ENCODE data around the gene WNT10A. TPM values are rescaled to one million over a fixed set of nuclear protein-coding genes. Genes with fewer than 3 reads are reported as not detected.

The WNT10A gene
- total and polyA plus RNA-seq, 2 of the 8 experiments (the other 6 are each of a cell fraction or from before 2014, with no cell fraction given): 0.05 TPM; not detected in 1

- no peak overlapping the region; the same call in 1 of the 2 replicates for H2BK15ac ChIP-seq (ENCODE audit: low read length)
- H3K4ac ChIP-seq (replicated peaks; ENCODE audit: insufficient read length, low read depth, low read length): no peak overlapping the region
- H3K79me1 ChIP-seq (ENCODE audit: low read depth, low read length): no peaks in the 10 kb centered on the region
- FAIRE-seq (no peak), DNase-seq (ENCODE audit: low read depth in 1 of 2, low spot score in 2 of 2) (peak in 1 of 2 experiments; percentile 82)
- H3K23me2 ChIP-seq (ENCODE audit: low read depth, low read length): peaks cover 6% of the 10 kb centered on the region; the same call in 1 of the 2 replicates
- H3K79me2 ChIP-seq (ENCODE audit: control insufficient read depth in 1 of 2, insufficient read depth in 2 of 2, low read length in 2 of 2): no peaks in the 10 kb centered on the region
- H3K18ac ChIP-seq (ENCODE audit: extremely low read depth, low read length): peak overlapping the region; percentile 19; the same call in 1 of the 2 replicates
- no peak overlapping the region for H4K8ac ChIP-seq (ENCODE audit: extremely low read depth, insufficient read depth, low read length)
- no peak overlapping the region for H2AK5ac ChIP-seq (ENCODE audit: low read depth, low read length)
- no peaks in the 10 kb centered on the region for H3K36me3 ChIP-seq (ENCODE audit: control insufficient read depth in 2 of 4, insufficient read depth in 4 of 4, low read length in 3 of 4)
- no peak overlapping the region for H2BK20ac ChIP-seq (ENCODE audit: low read length)
- POLR2A ChIA-PET (ENCODE audit: partially characterized antibody): interaction anchor here (1.2 to 1.7 kb wide), 3 partner anchors 11 to 21 kb away, joined by 3 to 6 read pairs (median 4); no protein-coding TSS in a partner anchor
- peak overlapping the region in 3 of 4 experiments; percentile 26 to 55 (median 32); a peak in 5 of 8 replicates for H3K4me3 ChIP-seq (ENCODE audit: extremely low read depth in 1 of 4, insufficient read depth in 2 of 4, low read depth in 3 of 4, low read length in 4 of 4)
- peaks cover 12 to 15% of the 10 kb centered on the region in 2 experiments for H4K20me1 ChIP-seq (replicated peaks in 1 of 2; ENCODE audit: control insufficient read depth in 1 of 2, insufficient read depth in 2 of 2, low read length in 2 of 2)
- H4K5ac ChIP-seq (ENCODE audit: insufficient read length, low read depth, low read length): no peak overlapping the region
- H3K27ac ChIP-seq (ENCODE audit: low read depth, low read length): no peak overlapping the region
- peaks cover 80 to 95% (median 92%) of the 10 kb centered on the region in 4 experiments for H3K27me3 ChIP-seq (replicated peaks in 1 of 4; ENCODE audit: control insufficient read depth in 3 of 4, extremely low read depth in 1 of 4, insufficient read depth in 3 of 4, low read length in 3 of 4)
- WGBS, 2 experiments (ENCODE audit: extremely low coverage in 1 of 2, insufficient coverage in 1 of 2, insufficient read length in 1 of 2, insufficient replicate concordance in 2 of 2, low coverage in 1 of 2, low lambda C conversion rate in 2 of 2, missing lambda C conversion rate in 1 of 2): 4% methylated on average over 51 of the region's 72 CpGs; no CpG with 5 or more reads in 1 of the 2 experiments
- H3K14ac ChIP-seq (ENCODE audit: insufficient read length): no peak overlapping the region
- H3K4me2 ChIP-seq (ENCODE audit: insufficient read depth in 1 of 2, low read depth in 2 of 2, low read length in 2 of 2): peak overlapping the region; percentile 42 to 70
- no peak overlapping the region for H3K23ac ChIP-seq (ENCODE audit: insufficient read length)
- CTCF ChIA-PET (ENCODE audit: partially characterized antibody): interaction anchor here (0.9 to 17.9 kb wide), 19 partner anchors 10 to 110 kb away, joined by 3 to 783 read pairs (median 6); partner anchors contain the start of genes WNT10A and WNT6
- H4K91ac ChIP-seq (replicated peaks; ENCODE audit: insufficient read length, low read length): no peak overlapping the region
- no peaks in the 10 kb centered on the region; a peak in 1 of 4 replicates for H3K9me3 ChIP-seq (ENCODE audit: insufficient read depth in 2 of 2, low read depth in 1 of 2, low read length in 1 of 2)
- peak overlapping the region; percentile 60; the same call in 1 of the 2 replicates for H2BK12ac ChIP-seq (ENCODE audit: low read depth, low read length)
- H2BK120ac ChIP-seq (replicated peaks; ENCODE audit: low read depth, low read length): no peak overlapping the region
- peak overlapping the region; percentile 73; the same call in 1 of the 2 replicates for H2AFZ ChIP-seq (ENCODE audit: low read length)
- no peak overlapping the region for H2BK5ac ChIP-seq (ENCODE audit: low read depth, low read length)
- H3K56ac ChIP-seq (replicated peaks; ENCODE audit: insufficient read length, low read depth, low read length): no peak overlapping the region
- peaks cover 3 to 46% (median 17%) of the 10 kb centered on the region in 4 experiments for H3K4me1 ChIP-seq (replicated peaks in 1 of 4; ENCODE audit: control insufficient read depth in 3 of 4, insufficient read depth in 4 of 4, low read length in 3 of 4)
- H3K9ac ChIP-seq (replicated peaks in 1 of 4; ENCODE audit: extremely low read depth in 1 of 4, low read depth in 3 of 4, low read length in 3 of 4): no peak overlapping the region; a peak in 1 of 7 replicates
- peak; percentile 74 for TF ChIP-seq KDM4A (IDR thresholded peaks at IDR 0.05; ENCODE audit: low read depth, low read length, severe bottlenecking)
- peak in 1 of 2 experiments; percentile 9; a peak in 1 of 4 replicates for TF ChIP-seq RAD21 (IDR thresholded peaks at IDR 0.05 in 1 of 2, conservative IDR thresholded peaks at IDR 0.05 in 1 of 2; ENCODE audit: low read depth in 2 of 2, low read length in 2 of 2)
- TF ChIP-seq RBBP5 (IDR thresholded peaks at IDR 0.05; ENCODE audit: borderline replicate concordance, low read depth, low read length): no peak
- no peak for TF ChIP-seq ASH2L (IDR thresholded peaks at IDR 0.05; ENCODE audit: low read length)
- no peak for TF ChIP-seq JUN (IDR thresholded peaks at IDR 0.05; ENCODE audit: low read depth, low read length)
- no peak for TF ChIP-seq BRCA1 (IDR thresholded peaks at IDR 0.05; ENCODE audit: low read depth, low read length)
- no peak for TF ChIP-seq KDM1A (IDR thresholded peaks at IDR 0.05; ENCODE audit: borderline replicate concordance, low read length)
- TF ChIP-seq ATF2 (IDR thresholded peaks at IDR 0.05; ENCODE audit: low read length): no peak
- TF ChIP-seq HDAC6 (IDR thresholded peaks at IDR 0.05; ENCODE audit: low read depth, low read length): no peak
Observed at GRCh38 chr2:218892693-218893348, 12.2 kb downstream of the WNT10A start.

Data from H1 (cell line).